Fibroblast of skin of left biceps (primary cell): ENCODE data around the gene POLR1G.

Experiments
- DNase-seq, 2 experiments: peaks; one replicate each; pipeline ENCODE4 v3.0.0-alpha.2; 2013; ENCODE audit warnings: low read depth in 2 of 2

POLR1G gene

GRCh38 chr19:45406226-45407090 lies at the start of gene POLR1G:
Gene POLR1G, plus strand, starts transcription at chr19:45406644. Its CDS starts 53 bp downstream, at chr19:45406697.
- DNase-seq = peak in 1 of 2 experiments; percentile 48

GRCh38 chr19:45356760-45357444 lies 49.5 kb upstream of the POLR1G start:
- DNase-seq = no peak

GRCh38 chr19:45357445-45357783 lies 49.0 kb upstream of the POLR1G start:
- no peak for DNase-seq

- no peak for DNase-seq
Observed at GRCh38 chr19:45358213-45358792, 48.1 kb upstream of the POLR1G start.

- no peak for DNase-seq
Observed at GRCh38 chr19:45361608-45362007, 44.8 kb upstream of the POLR1G start.

GRCh38 chr19:45362291-45362690 lies 44.2 kb upstream of the POLR1G start:
- DNase-seq = no peak

GRCh38 chr19:45363861-45364459 lies 42.5 kb upstream of the POLR1G start:
- DNase-seq = no peak

- no peak for DNase-seq
Observed at GRCh38 chr19:45364696-45365095, 41.7 kb upstream of the POLR1G start.

GRCh38 chr19:45368127-45368526 lies 38.3 kb upstream of the POLR1G start:
- DNase-seq = no peak

GRCh38 chr19:45368737-45369340 lies 37.6 kb upstream of the POLR1G start:
- no peak for DNase-seq

GRCh38 chr19:45370410-45371204 lies 35.8 kb upstream of the POLR1G start, which contains the start of gene ERCC2:
Gene ERCC2, minus strand, starts transcription at chr19:45370573. Its CDS starts 33 bp downstream, at chr19:45370540.
- DNase-seq = peak; percentile 99

- DNase-seq = peak; percentile 99
Observed at GRCh38 chr19:45376045-45376724, 30.3 kb upstream of the POLR1G start.

- no peak for DNase-seq
Observed at GRCh38 chr19:45380107-45380506, 26.3 kb upstream of the POLR1G start.

GRCh38 chr19:45382426-45382825 lies 24.0 kb upstream of the POLR1G start:
- no peak for DNase-seq

- no peak for DNase-seq
Observed at GRCh38 chr19:45385392-45386221, 20.8 kb upstream of the POLR1G start.

- DNase-seq = no peak
Observed at GRCh38 chr19:45391346-45391745, 15.1 kb upstream of the POLR1G start.

GRCh38 chr19:45391871-45392665 lies 14.4 kb upstream of the POLR1G start:
- DNase-seq = no peak

GRCh38 chr19:45395821-45396617 lies 10.4 kb upstream of the POLR1G start:
- no peak for DNase-seq
